ENCODE measurements around the gene SERGEF.

Gene SERGEF

GRCh38 chr11:17745023-17745772, 267.6 kb downstream of the SERGEF start:
- DNase-seq, result no peak

GRCh38 chr11:17744151-17744940, 268.5 kb downstream of the SERGEF start:
- no peak for DNase-seq

- no peak for DNase-seq
Observed at GRCh38 chr11:17743808-17744119, 269.1 kb downstream of the SERGEF start.

GRCh38 chr11:17743026-17743807, 269.6 kb downstream of the SERGEF start:
- no peak for DNase-seq

DNA sequence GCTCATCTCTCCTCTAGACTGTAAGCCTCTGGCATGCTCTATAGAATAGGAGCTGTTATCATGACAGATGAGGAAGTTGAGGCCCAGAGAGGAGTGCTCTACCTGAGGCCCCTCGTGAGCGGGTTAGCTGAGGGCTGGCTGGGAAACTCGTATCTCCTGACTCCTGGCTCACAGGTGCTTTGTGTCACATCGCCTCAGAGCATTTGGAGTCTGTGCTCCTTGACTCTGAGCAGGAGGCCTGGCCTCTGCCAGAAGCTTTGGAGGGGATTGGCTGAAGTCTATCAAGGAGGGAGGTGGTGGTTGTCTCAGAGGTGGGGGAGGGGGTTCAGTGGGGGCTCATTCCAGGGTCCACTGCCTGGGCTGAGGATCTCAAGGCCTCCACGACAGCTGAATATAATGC, 270.8 kb downstream of the SERGEF start:
- no peak for DNase-seq

- no peak for DNase-seq
Observed at GRCh38 chr11:17741487-17741886, 271.4 kb downstream of the SERGEF start.

- DNase-seq, result no peak
Observed at GRCh38 chr11:17740649-17741235, 272.1 kb downstream of the SERGEF start.

DNA sequence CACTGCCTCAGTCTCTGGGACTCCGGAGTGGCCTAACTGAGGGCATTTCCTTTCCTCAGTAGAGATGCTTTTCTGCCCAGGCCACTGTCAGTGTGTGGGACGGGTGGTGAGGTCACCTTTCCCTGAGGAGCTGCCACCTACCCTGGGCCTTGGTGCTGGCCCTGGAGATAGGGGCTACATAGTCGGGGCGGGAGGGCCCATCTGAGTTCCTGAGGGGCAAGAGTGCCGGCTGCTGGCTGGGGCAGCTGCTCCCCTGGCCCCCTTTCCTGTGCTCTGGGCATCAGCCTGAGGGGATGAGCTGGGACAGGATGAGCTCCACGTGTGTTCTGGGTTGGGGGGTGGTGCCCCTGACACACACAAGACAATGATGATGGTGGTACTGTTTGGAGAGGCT, 272.9 kb downstream of the SERGEF start:
- DNase-seq, result peak in 1 of 3 donors; percentile 20

GRCh38 chr11:17738151-17738973, 274.5 kb downstream of the SERGEF start:
- no peak for DNase-seq
